GM18873 (cell line): Measurements from ENCODE around the gene DES.

Source experiments
- ATAC-seq: cut with Tn5 transposase; IDR thresholded peaks from one replicate; pipeline ENCODE4 v1.9.1; 2021; ENCODE audit warnings: mild to moderate bottlenecking, moderate library complexity, moderate number of reproducible peaks; ENCODE audit not compliant: unreplicated experiment, low FRiP score

DES gene

GRCh38 chr2:219437141-219437540, 19.0 kb downstream of the DES start:
- ATAC-seq: no peak

DNA sequence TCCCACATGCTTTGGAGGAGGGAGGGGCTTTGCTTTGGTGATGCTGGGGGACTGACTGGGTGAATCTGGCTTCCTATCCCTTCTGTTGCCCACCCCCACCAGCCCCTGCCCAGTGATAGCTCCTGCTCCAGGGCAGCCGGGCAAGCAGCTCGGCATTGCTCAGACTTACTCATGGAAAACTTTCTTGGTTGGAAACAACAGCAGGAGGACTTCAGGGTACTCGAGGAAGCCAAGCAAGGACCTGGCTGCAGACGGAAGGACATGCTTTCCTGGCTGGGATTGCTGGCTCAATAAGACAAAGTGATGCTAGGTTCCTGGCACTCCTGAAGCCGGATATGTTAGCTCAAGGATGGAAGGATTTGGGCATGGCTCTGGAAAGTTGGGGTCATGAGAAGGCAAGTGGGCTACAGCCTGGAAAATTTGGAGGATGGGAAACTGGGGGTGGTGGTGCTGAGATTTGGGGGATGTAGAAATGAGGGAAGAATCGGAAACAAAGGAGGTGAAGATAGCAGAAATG, 19.6 kb downstream of the DES start:
- no peak for ATAC-seq

DNA sequence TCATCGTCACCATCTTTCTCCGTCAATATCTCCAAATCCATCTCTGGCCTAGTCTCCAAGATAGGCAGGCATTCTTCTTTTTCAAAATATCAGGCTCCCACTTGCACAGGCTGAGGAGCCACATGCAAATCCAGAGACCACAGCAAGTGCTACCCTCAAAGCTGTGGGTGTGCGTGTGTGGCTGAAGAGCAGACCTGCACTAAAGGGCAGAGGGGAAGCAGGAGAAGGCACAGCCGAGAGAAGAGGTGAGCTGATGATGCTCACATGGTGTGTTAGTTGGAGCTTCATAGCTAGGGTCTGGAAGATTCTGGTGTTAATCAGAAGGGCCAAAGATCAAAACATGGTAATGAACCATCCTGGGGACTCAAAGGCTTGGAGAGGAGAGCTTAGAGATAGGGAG, 20.3 kb downstream of the DES start:
- no peak for ATAC-seq

DNA sequence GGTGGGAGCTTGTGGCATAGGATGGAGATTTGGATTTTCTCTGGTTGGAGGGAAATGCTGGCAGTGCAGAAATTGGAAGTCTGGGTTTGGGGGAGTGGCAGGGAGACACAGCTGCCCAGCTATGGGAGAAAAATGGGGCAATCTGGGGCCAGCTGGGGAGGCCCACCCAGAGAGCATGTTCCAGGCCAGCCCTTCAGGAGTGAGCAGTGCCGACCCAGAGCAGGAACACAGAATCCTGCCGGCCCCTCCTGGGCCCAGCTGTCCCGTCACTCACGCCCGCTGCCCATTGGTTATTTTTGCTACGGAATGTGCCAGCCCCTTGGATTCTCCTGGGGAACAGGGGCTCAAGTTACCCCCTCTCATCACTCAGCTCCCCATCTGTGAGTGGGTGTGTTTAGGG, 21.3 kb downstream of the DES start:
- ATAC-seq: no peak

DNA sequence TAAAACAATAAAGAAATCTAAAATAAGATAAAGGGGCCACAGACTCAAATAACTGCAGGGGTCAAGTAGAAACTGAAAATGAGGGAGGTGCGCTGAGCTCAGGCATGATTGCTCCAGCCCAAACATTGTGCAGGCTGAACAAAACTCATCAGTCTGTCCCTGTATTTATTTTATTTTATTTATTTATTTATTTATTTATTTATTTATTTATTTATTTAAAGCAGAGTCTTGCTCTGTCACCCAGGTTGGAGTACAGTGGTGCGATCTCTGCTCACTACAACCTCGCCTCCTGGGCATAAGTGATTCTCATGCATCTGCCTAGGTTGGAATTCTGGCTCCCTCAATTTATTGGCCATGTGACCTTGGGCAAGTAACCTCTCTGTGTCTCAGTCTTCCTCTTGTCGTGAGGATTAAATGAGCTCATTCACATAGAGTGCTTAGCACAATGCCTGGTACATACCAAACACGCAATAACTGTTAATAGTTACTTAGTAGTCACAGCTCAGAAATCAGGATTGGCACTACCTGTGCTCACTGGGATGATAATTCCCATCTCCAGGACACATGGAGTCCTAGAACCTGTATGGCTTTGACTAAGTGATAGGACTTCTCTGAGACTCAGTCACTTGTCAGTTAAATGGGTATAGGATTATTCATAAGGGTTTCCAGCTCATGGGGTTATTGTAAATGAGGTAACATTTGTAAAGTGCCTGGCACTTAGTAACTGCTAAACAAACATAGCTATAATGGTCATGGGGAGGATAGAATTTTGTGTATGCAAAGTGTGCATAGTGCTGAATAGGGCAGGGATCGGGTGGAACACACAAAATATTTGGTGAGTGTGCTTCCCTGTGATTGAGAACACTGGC, 22.4 kb downstream of the DES start:
- no peak for ATAC-seq

DNA sequence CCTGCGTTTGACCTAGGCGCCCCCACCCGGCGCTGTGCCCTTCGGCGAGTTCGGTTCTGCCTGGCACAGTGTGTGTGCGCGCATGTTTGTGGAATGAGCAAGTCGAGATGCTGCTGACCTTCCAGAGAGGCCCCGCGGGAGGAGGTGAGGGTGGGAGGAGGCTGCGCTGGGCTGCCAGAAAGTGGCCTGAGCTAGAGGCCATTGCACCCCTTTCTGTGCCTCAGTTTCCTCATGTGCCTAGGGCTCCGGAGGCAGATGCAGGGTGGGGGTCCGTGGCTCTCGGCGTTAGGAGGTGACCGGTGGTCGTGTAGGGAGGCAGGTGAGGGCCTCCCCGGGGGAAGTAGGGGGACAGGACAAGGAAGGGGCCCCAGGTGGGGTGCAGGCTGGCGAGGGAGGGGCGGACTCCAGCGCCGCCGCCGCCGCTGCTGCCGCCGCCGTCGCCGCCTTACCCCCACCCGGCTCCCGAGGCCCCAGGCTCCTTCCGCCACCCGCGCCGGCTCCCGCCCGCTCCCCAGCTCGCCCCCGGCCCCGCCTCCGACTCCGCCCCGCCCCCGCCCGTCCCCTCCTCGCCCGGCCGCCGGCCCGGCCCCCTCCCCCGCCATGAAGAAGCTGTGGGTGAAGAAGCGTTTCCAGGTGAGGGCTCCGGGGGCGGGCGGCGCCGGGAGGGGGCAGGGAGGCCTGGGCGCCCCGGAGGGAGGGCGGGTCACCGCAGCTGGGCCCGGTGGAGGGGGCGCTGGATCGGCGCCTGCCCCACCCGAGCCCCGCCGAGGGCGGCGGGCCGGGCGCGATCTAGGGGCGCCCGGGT, 23.5 kb downstream of the DES start:
- ATAC-seq: no peak

DNA sequence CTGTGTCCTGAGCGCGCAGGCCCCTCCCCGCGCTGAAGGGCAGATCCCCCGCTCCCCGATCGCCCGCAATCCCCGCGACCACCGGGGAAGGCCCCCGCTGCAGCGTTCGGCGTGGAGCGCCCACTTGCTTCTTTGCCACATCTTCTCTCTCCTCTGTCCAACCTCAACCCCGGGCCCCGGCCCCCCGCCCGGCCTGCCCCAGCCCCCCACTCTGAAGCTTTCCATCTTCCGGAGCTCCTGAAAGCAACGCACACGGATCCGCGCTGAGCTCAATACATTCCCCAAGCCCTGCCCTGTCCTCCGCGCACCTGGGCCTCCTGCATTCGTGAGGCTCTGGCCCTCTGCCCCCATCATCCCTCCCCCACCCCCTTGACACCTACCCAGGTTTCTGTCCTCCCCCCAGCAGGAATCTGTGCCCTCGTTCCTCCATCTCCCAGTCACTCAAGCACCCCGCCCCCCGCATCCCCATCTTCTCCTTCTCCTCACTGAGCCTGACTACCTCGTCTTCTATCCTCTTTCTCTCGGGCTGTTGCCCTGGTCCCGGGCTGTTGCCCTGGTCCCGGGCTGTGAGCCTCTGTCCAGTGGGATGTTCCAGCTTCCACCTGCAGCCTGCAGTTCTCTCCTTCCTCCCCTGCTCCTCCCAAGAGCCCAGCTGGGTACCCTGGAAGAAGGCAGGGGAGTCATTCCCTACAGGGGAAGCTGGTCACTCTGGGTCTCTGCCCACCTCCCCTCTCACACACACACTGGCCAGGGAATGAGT, 24.3 kb downstream of the DES start:
- ATAC-seq: no peak

GRCh38 chr2:219443016-219443696, 25.0 kb downstream of the DES start:
- ATAC-seq: no peak

- ATAC-seq: no peak
These were observed 25.5 kb downstream of the DES start for GRCh38 chr2:219443697-219444023.

DNA sequence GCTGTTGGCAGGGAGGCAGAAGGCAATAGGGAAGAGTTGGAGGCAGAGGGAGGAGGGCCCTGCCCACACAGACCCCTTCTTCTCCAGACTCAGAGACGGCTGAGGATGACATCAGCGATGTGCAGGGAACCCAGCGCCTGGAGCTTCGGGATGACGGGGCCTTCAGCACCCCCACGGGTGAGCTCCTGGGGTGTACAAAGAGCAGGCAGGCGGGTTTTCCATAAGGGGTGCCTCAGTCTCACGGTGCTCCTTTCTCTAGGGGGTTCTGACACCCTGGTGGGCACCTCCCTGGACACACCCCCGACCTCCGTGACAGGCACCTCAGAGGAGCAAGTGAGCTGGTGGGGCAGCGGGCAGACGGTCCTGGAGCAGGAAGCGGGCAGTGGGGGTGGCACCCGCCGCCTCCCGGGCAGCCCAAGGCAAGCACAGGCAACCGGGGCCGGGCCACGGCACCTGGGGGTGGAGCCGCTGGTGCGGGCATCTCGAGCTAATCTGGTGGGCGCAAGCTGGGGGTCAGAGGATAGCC, 26.5 kb downstream of the DES start:
- no peak for ATAC-seq

- no peak for ATAC-seq
These were observed 27.1 kb downstream of the DES start for GRCh38 chr2:219445220-219445640.

DNA sequence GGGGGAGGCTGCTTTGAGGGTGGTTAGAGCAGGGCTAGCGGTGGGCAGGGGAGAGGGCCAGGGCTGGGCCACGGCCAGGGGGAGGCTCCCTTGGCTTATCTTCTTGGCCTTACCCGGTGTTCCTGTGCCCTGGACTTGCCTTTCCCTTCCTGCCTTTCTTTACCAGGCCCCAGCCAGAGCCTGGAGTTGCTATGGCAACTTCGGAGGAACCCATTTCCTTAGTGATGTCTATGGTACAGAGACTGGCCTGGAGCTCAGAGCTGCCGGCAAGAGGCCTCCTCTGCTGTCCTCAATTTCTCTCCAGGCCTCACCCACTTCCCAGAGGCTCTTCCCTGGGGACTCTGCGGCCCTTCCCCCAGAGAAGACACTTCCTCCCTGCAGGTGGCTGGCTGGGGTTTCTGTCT, 27.9 kb downstream of the DES start:
- ATAC-seq: no peak

DNA sequence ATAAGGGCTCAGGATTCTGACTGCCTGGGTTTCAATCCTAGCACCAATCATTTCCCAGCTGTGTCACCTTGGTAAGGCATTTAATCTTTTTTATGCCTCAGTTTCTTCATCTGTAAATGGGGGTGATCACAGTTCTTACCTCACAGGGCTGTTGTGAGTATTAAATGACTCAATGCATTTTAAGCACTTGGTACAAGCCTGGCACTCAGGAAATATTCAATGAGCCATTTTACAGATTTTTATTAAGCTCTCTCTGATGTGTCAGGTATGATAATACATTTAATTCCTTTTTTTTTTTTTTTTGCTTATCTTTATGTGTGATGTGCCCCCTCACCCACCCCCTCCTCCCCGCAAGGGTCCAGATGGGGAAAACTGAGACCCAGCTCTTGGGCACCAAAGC, 28.5 kb downstream of the DES start:
- no peak for ATAC-seq

- ATAC-seq: no peak
These were observed 29.3 kb downstream of the DES start for GRCh38 chr2:219447242-219448098.

DNA sequence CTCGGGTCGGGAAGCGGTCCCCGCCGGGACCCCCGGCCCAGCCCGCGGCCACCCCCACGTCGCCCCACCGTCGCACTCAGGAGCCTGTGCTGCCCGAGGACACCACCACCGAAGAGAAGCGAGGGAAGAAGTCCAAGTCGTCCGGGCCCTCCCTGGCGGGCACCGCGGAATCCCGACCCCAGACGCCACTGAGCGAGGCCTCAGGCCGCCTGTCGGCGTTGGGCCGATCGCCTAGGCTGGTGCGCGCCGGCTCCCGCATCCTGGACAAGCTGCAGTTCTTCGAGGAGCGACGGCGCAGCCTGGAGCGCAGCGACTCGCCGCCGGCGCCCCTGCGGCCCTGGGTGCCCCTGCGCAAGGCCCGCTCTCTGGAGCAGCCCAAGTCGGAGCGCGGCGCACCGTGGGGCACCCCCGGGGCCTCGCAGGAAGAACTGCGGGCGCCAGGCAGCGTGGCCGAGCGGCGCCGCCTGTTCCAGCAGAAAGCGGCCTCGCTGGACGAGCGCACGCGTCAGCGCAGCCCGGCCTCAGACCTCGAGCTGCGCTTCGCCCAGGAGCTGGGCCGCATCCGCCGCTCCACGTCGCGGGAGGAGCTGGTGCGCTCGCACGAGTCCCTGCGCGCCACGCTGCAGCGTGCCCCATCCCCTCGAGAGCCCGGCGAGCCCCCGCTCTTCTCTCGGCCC, 30.1 kb downstream of the DES start:
- no peak for ATAC-seq

DNA sequence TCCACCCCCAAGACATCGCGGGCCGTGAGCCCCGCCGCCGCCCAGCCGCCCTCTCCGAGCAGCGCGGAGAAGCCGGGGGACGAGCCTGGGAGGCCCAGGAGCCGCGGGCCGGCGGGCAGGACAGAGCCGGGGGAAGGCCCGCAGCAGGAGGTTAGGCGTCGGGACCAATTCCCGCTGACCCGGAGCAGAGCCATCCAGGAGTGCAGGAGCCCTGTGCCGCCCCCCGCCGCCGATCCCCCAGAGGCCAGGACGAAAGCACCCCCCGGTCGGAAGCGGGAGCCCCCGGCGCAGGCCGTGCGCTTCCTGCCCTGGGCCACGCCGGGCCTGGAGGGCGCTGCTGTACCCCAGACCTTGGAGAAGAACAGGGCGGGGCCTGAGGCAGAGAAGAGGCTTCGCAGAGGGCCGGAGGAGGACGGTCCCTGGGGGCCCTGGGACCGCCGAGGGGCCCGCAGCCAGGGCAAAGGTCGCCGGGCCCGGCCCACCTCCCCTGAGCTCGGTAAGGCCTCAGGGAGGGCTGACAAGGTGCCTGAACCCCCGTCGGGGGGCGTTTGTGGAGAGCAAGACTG, 30.7 kb downstream of the DES start:
- no peak for ATAC-seq

DNA sequence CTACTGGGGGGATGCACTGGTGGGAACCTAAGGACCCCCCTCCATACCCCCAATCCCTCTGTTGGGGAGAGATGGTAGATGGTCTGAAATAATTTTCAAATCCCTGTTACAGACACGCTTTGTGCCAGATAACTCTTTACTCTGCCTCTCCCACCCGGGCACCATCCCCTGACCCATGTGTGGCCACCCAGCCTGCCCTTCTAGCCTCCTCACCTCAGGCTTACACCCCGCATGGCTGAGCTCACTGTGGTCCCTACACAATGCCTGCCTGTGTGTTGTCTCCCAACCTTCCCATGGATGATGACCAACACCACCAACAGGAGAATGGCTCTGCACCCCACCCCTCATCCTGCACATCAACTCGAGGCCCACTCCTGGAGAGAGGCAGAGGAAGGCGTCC, 31.4 kb downstream of the DES start:
- ATAC-seq: no peak

DNA sequence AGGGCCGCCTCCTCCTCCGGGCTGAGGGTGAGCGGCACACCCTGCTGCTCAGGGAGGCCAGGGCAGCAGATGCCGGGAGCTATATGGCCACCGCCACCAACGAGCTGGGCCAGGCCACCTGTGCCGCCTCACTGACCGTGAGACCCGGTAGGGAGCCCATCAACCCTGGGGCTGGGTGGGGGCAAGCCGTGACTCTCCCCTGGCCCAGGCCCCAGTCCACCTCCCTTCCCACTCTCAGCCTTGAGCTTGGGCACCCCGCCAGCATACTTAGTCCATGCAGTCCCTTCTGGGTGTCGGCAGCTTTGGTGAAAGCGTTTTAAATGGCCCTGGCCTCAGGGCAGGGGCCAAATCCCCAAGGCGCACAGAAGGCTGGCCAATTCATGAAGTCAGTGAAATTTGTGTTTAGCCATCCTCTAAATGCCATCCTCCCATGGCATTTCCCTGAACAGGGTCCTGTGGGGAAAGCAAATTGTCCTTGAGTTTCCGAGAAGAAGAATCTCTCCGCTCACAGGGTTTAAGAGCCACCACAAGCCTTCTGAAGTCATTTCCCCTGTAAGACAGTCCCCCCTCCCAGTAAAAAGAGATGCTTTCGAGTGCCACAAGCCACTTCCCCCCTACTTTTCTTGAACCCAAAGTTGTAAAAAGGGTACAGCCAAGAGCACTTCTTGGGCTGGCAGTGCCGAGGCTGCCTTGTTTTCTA, 33.6 kb downstream of the DES start:
- no peak for ATAC-seq
